ENCODE results near the gene LTA. TPM values are rescaled to one million over a fixed set of nuclear protein-coding genes. Genes with fewer than 3 reads are reported as not detected.

The LTA gene
- total RNA-seq, 1 donor from 2014 or later, result not detected

GRCh38 chr6:31622684-31623091 is 50.6 kb downstream of the LTA start:
- DNase-seq (ENCODE audit: low spot score), result peak; percentile 77

Other genes starting within 250 kb of the LTA start
- 562 TPM for gene HLA-B, start 215.1 kb upstream of the LTA start, total RNA-seq
- gene MICA, start 168.7 kb upstream of the LTA start, total RNA-seq, result 27.7 TPM
- gene MICB, start 74.1 kb upstream of the LTA start, total RNA-seq, result 2.9 TPM
- not detected for gene MCCD1, start 43.3 kb upstream of the LTA start, total RNA-seq
- gene DDX39B, start 30.3 kb upstream of the LTA start, total RNA-seq, result 368 TPM
- 0.65 TPM for gene ATP6V1G2, start 25.7 kb upstream of the LTA start, total RNA-seq
- gene NFKBIL1, start 24.7 kb upstream of the LTA start, total RNA-seq, result 21.9 TPM
- 0.36 TPM for gene TNF, start 3.3 kb downstream of the LTA start, total RNA-seq
- 0.42 TPM for gene LTB, start 10.1 kb downstream of the LTA start, total RNA-seq
- gene LST1, start 14.0 kb downstream of the LTA start, total RNA-seq, result 6.7 TPM
- gene NCR3, start 20.7 kb downstream of the LTA start, total RNA-seq, result not detected
- 6.7 TPM for gene AIF1, start 42.9 kb downstream of the LTA start, total RNA-seq
- gene PRRC2A, start 48.4 kb downstream of the LTA start, total RNA-seq, result 186 TPM
- gene BAG6, start 80.4 kb downstream of the LTA start, total RNA-seq, result 234 TPM
- 2.4 TPM for gene APOM, start 83.6 kb downstream of the LTA start, total RNA-seq
- 21.5 TPM for gene C6orf47, start 88.5 kb downstream of the LTA start, total RNA-seq
- 15.3 TPM for gene GPANK1, start 92.7 kb downstream of the LTA start, total RNA-seq
- gene CSNK2B, start 93.8 kb downstream of the LTA start, total RNA-seq, result 149 TPM
- 20.6 TPM for gene LY6G5B, start 97.7 kb downstream of the LTA start, total RNA-seq
- 3.0 TPM for gene LY6G5C, start 108.8 kb downstream of the LTA start, total RNA-seq
- 44.5 TPM for gene ABHD16A, start 131.0 kb downstream of the LTA start, total RNA-seq
- not detected for gene LY6G6F, start 134.6 kb downstream of the LTA start, total RNA-seq
- gene LY6G6D, start 143.1 kb downstream of the LTA start, total RNA-seq, result not detected
- gene LY6G6C, start 149.5 kb downstream of the LTA start, total RNA-seq, result not detected
- 0.26 TPM for gene MPIG6B, start 151.1 kb downstream of the LTA start, total RNA-seq
- 33.3 TPM for gene DDAH2, start 157.0 kb downstream of the LTA start, total RNA-seq
- 276 TPM for gene CLIC1, start 164.2 kb downstream of the LTA start, total RNA-seq
- gene MSH5, start 167.7 kb downstream of the LTA start, total RNA-seq, result 27.8 TPM
- 2.8 TPM for gene SAPCD1, start 190.4 kb downstream of the LTA start, total RNA-seq
- gene VWA7, start 205.0 kb downstream of the LTA start, total RNA-seq, result 5.5 TPM
- gene VARS1, start 223.5 kb downstream of the LTA start, total RNA-seq, result 105 TPM
- 35.6 TPM for gene LSM2, start 234.7 kb downstream of the LTA start, total RNA-seq
- gene HSPA1L, start 243.0 kb downstream of the LTA start, total RNA-seq, result 1.7 TPM
- gene HSPA1A, start 243.3 kb downstream of the LTA start, total RNA-seq, result 191 TPM